A673 (cell line): Measurements from ENCODE around the gene GULP1.

Experiments
- CTCF ChIP-seq: fragments of 300-800, 200-600 bp; sonication (generic); conservative IDR thresholded peaks from 2 replicates; pipeline ENCODE4 v1.5.1; 2017; ENCODE audit warnings: low read depth, mild to moderate bottlenecking, antibody characterized with exemption, low read length, moderate library complexity, mixed read lengths
- EZH2 ChIP-seq: fragments of 200-600 bp; sonication (generic); IDR thresholded peaks from 2 replicates; pipeline ENCODE4 v1.6.1; 2017; ENCODE audit warnings: borderline replicate concordance, low read depth, mild to moderate bottlenecking, mixed read lengths, antibody characterized with exemption, low read length; ENCODE audit not compliant: poor library complexity, severe bottlenecking

- no peak for TF ChIP-seq CTCF
- TF ChIP-seq EZH2 = no peak
These were observed 2.8 kb downstream of the GULP1 start for GRCh38 chr2:188294352-188294926.
